Stimulated activated CD8-positive, alpha-beta memory T cell treated with anti-CD3 and anti-CD28 coated beads, Interleukin-15, amount 100 ng/mL, for 1 hour (primary cell): Measurements from ENCODE around the gene RIC3.

Experiments used
- DNase-seq: peaks from one replicate; pipeline ENCODE4 v3.0.0-alpha.2; 2020; ENCODE audit warnings: low read depth

The RIC3 gene

DNA sequence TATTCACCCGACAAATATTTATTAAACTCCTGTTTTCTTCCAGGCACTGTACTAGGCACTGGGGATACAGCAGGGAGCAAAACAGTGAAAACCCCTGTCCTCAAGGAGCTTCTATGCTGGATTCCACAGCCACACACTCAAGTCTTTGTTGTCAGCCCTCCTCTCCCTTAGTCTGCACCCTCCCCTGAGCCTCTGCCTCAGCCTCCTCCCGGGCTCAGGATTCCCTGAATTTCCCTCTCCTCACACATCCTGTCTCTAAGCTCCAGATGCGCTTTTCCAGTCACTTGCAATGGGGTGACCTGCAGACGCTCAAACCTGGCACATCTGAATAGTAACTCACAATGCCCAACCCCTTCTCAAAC is 101.3 kb downstream of the RIC3 start:
- no peak for DNase-seq

DNA sequence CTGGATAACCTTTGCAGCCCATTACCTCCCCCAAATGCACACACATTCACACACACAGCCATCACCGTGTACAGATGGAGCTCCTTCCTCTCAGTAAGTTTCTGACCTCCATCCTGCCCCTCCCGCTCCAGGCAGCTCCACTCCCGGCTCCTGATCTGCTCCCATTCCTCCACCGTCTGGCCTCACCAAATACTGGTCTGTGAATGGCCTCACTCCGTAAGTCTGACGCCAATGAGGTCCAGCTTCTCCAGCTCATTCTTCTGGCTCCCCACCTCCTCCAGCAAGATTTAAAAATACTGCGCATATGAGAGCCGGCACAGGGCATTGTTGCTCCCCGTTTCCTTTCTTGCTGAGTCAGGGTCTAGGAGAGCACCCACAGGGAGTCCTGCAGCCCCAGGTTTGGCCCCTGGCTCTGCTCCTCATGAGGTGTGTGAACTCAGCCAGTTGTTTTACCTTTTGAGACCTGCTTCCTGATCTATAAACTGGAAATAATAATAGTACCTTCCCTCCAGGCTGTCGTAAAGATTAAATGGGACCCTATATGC is 101.8 kb downstream of the RIC3 start:
- no peak for DNase-seq

DNA sequence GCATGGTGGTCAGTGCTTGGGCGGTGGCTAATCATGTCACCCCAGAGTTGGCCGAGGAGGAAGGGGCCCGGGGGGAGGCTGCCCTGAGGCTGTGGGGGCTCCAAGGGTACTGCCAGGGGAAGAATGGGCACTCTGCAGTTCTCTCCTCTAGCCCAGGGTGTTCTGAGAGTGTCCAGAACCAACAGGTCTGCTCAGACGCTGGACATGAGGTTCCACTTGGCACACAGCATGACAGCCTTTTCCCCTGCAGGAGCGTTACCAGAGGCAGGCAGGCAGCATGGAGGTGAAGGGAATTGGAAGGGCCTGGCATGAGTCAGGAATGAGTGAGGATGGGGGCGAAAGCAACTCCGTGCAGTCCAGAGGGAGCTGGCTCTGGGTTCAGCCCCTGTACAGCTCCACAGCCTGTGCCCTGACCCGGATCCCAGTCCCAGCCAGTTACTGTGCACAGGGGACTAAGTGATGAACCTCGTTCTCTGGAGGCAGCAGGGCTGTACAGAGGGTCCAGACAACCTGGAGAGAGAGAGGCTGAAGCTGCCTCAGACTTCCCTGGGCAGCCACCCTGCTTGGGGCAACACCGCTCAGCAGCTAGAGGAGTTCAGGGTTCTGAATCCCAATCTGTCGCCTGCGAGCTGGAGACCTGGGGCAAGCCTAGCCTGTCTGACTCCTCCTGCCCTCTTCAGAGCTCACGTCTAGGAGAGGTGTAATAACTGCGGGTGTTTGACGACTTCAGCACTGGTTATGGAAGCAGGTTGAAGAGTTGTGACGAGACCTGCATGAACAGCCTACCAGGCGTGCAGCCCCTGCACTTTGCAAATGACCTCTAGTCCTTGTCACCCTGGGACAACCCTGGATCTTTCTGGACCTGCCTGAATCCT is 102.6 kb downstream of the RIC3 start:
- DNase-seq = no peak

DNA sequence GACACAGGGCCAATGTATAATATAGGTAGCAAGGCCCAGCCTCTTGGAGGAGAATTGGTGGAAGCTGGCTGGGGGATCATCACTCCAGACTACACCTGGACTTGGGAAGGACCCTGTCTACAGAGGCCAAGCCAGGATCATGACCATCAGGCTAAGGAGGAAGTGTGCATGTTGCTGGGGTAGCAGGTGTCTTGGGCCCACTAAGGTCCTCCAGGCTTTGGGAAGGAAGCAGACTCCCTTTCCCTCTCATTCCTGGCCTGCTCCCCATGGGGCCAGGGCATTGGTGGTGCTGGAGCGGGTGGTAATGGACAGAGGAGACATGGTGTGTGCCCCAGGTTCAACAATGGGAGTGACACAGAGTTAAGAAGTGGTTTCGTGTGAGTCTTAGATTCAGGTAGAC is 103.8 kb downstream of the RIC3 start:
- DNase-seq = no peak

DNA sequence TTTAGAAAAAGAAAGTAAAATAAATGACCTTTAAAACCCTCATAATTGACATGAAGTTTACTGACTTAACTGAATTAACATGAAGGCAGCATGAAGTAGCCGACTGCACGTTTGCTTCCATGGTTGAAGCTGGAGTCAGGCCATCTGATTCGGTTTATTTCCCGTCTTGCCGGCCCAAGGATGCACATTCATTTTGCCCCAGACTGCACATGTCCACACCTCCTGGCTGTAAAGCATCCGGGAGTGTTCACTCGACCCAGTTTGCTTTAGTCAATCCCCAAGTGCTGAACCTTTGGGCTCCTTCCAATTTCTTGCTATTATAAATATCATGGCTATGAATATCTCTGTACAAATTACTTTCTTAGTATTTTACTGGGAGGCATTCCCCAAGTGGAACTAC is 105.5 kb downstream of the RIC3 start:
- DNase-seq = no peak

DNA sequence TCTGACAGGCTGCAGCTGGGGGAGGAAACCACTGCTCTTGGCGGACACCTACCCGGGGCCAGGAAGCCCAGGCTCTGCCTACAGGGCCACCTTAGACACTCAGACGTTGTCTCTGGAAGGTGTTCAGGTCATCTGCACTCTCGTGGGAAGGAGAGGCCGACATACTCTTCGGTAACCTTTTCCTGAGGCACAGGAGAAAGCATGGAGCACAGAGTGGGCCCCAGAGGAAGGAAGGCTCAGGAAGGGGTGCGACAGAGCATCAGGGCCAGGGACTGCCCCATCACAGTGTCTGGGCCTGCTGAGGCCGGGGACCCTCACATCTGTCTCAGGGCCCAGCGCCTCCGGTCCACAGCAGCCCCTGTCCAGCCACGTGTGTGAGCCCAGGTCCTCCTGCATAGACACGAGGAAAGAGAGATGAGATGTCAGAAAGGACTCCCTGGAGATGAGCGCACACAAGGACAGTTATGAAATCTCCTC is 106.0 kb downstream of the RIC3 start:
- DNase-seq = no peak

DNA sequence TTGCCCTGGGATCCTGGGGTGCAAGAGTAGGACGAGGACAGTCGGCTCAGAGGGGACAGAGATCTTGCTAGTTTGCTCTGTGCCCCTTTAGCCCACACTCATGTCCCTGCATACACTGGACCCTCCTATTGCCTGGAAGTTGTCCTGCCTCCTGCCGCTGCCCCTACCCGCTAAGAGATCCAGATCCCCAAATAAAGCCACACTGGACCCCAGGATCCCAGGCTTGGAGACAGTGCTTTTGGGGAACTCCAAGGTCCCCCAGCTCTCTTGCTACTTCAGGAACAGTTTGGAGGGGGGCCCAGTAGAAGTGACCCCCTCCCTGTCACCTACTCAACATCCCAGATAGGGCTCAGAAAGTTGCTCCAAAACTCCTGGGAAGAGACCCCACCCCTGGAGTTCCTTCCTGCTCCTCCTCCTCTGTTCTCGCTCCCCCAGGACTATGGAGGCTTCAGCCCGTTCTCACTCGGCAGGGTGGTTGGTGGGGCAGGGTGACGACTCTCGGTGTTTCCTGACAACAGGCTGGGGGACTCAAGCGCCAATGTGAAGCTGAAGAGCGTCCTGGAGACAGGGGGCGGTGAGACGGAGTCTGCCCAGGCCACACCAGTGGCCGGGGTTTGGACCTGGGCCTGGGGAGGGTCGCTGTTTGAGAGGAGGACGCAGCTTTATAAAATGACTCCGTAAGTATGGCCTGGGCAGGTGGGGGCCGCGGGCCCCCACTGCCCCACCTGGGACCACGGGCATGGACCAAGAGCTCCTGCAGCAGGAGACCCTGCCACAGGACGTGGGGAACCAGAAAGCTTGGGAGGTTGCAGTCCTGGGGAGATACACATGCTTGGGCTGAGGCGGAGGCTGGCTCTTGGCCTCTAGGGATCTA is 107.0 kb downstream of the RIC3 start:
- no peak for DNase-seq

DNA sequence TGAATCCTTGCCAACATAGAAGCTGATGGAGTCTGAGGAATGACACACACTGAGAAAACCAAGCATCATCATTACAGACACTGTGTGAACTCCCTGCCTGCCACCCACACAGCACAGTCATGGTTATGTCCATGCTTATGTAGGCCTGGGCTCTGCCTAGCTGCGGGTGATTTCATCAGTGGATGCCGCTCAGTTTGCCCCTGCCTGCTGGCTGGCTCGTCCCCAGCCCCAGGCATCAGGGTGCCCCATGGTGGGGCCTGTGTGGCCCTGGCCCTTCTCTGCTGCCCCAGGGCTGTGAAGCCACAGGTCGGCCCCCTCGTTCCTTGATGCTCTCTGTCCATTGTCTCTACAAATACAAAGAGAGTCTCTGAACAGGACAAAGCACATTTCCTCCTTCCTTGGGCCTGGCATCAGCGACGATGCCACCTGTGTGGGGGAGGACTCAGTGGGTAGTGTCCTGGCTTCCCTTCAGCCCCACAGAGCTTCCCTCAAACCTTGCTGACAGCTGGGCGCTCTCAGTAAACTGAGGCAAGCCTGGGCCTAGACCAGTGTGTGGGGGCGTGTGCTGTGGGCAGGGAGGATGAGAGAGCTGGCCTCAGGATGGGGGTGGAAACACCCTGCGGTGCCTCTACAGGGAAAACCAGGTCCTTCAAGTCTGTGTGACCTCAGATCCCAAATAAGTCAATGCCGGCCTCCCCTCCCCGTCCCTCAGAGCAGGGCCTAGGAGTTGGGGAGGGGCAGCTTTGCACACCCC is 107.8 kb downstream of the RIC3 start:
- no peak for DNase-seq

DNA sequence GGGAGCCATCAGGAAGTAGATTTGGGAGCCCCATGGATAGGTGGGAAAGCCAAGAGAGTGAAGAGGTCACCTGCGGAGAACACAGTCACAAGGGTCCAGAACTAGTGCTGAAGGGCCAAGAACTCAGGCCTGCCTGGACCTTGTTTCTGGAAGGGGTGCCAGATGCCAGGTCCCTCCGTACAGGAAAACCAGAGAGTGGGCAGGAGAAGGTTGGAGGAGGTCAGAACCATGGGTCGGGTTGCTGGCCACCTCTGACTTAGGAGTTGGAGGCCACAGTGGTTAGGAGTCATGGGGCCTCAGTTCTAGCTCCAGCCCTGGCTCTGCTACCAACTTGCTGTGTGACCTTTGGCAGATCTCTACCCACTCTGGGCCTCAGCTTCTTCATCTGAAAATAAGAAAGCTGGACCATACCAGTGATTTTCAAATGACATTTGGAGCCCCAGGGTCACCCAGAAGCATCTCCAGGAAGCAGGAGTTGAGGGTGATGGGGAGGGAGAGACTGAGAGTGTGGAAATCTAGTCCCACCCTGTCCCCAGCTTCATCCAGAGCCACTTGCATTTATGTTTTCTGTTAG is 108.6 kb downstream of the RIC3 start:
- DNase-seq = no peak

DNA sequence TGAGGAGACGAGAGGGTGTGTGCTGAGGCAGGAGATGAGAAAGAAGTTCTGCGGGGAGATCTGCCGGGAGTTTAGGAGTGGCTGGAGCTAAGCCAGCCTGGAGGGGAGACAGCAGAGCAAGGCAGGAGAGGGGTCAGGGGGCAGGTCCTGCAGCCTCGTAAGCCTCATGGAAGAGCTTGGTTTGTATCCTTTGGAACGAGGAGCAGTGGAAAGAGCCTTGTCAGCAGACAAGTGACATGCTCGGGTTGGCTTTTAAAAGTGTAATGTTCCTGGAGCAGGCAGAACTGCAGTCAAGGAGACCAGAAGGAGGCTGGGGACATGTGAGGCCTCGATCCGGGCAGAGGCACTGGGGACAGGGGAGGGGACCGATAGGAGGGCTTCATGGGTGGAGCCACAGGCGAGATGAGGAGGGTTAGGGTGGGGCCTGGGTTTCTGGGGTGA is 109.2 kb downstream of the RIC3 start:
- no peak for DNase-seq

DNA sequence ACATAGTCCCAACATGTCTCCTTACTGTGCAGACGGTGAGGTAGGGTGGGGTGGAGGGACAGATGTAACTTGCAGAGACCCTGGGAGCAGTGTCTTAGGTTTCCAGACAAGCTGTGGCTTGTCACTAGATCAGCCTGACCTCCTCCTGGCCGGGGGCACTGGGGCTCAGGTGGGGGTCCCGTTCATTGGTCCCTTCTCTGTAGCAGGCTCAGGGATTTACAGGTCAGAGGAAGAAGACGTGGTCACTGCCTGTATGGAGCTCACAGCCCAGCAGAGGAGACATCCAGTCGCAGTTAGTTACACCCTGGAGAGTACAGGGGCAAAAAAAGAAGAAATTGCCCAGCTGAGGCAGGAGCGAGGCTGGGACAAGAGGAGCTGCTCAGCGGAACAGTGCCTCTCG is 109.8 kb downstream of the RIC3 start:
- no peak for DNase-seq

DNA sequence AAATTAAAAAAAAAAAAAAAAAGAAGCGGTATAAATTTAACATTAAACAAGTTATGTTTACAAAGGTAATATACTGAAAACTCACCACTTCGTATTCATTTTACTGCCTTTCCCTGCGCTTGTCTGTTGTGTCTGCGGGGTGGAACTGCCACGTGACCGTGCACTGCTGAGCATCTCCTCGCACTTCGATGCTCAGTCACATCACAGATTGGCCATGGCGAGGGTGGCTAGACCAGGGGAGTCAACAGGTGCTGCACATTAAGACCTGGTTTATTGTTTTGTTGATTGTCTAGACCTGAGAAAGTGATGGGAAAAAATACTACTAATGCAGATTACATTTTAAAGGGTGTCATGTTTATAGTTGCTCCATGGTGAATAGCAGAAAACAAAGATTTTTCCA is 110.6 kb downstream of the RIC3 start:
- no peak for DNase-seq

DNA sequence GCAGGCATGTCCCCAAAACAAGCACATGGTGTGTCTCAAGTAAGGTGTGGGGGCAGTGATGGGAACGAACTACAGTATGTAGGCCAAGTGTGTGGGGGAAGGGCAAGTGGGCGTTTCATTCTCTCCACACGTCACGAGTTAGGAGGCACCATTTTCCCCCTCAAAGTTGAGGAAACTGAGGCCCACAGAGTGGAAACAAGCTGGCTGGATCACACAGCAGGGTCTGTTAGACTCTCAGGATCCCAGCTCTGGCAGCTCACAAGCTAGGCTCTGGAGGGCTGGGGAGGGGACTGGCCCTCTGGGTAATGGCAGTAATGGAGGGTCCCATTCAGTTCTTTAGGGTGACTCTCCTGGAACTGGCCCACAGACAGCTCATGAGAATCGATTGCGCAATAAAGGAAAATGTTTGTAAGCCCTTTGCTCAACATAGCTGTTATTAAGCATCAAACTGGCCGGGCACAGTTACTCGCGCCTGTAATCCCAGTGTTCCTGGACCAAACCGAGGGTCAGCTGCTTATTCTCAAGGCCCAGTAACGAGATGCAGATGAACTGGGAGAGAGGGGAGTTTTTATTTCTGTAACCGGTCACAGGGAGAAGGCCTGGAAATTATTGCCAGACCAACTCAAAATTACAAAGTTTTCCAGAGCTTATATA is 111.9 kb downstream of the RIC3 start:
- no peak for DNase-seq
